BJ (cell line): ENCODE measurements around the gene CRYGN. TPM values are rescaled to one million over a fixed set of nuclear protein-coding genes. Genes with fewer than 3 reads are reported as not detected.

Experiments
- CTCF ChIA-PET: fragments of 350-600 bp; formaldehyde crosslinking; extraction: SDS; loops from one replicate; lab custom pipeline; 2021; ENCODE audit warnings: antibody characterized with exemption, inconsistent platforms; lab: Yijun Ruan, JAX
- POLR2A ChIA-PET: fragments of 300-600 bp; sonication (Branson Sonifier 250); formaldehyde crosslinking; extraction: SDS; loops from one replicate; lab custom pipeline; 2021; ENCODE audit warnings: antibody characterized with exemption; lab: Charles Lee
- DNase-seq: peaks from one replicate; pipeline ENCODE4 v3.0.0-alpha.2; 2011; ENCODE audit warnings: low read depth
- H3K27me3 ChIP-seq: 2 replicates; pipeline ENCODE4 v1.6.0; 2011; ENCODE audit warnings: low read length; ENCODE audit not compliant: control insufficient read depth, insufficient read depth
- H3K36me3 ChIP-seq: 2 replicates; pipeline ENCODE4 v1.5.1; 2011; ENCODE audit warnings: low read length; ENCODE audit not compliant: control insufficient read depth, insufficient read depth
- H3K4me3 ChIP-seq: 2 replicates; pipeline ENCODE4 v1.5.1; 2011; ENCODE audit warnings: low read depth, mild to moderate bottlenecking, control low read depth, low read length
- CTCF ChIP-seq: IDR thresholded peaks from 2 replicates; pipeline ENCODE4 v1.5.1; 2011; ENCODE audit warnings: low read depth, mild to moderate bottlenecking, control low read depth, inconsistent platforms, low read length, moderate library complexity; ENCODE audit not compliant: insufficient read depth
- polyA plus RNA-seq: library from polyadenylated mRNA; depleted of rRNA; stranded (reverse); fragments of >200 nt; gene quantifications from 2 replicates; pipeline ENCODE4 v1.2.3, GENCODE V29; 2011

CRYGN gene
- polyA plus RNA-seq, 1 experiment = 0.10 TPM

GRCh38 chr7:151454932-151455530 is 15.1 kb upstream of the CRYGN start:
- H3K36me3 ChIP-seq = no peaks in the 10 kb centered on the region
- ChIA-PET POLR2A (no interaction called here), CTCF (interaction anchor here (0.7 to 9.5 kb wide), 2 partner anchors 82 to 86 kb away, joined by 3 to 148 read pairs; no protein-coding TSS in a partner anchor)
- H3K4me3 ChIP-seq = no peak overlapping the region
- no peak for TF ChIP-seq CTCF
- no peak for DNase-seq
- peaks cover 2% of the 10 kb centered on the region; the same call in 1 of the 2 replicates for H3K27me3 ChIP-seq

DNA sequence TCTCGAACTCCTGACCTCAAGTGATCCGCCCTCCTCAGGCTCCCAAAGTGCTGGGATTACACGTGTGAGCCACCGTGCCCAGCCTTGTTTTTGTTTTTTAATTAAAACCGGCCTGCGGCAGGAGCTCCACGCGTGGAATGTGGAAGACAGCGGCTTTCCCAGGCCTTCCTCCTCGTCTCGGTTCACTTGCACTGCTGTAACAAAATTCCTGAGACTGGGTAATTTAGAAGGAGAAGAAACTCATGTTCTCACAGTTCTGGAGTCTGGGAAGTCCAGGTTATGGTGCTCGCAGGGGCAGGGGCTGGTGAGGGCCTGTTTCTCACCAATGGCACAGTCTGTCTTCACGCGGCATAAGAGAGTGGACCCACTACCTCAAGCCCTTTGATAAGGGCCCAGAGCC is 14.4 kb upstream of the CRYGN start:
- no peak for DNase-seq
- Histone ChIP-seq H3K36me3 (no peaks in the 10 kb centered on the region), H3K4me3 (no peak overlapping the region), H3K27me3 (peaks cover 2% of the 10 kb centered on the region; the same call in 1 of the 2 replicates)
- ChIA-PET CTCF (interaction anchor here (0.7 to 9.5 kb wide), 4 partner anchors 81 to 144 kb away, joined by 3 to 148 read pairs (median 4); no protein-coding TSS in a partner anchor), POLR2A (no interaction called here)
- no peak for TF ChIP-seq CTCF

DNA sequence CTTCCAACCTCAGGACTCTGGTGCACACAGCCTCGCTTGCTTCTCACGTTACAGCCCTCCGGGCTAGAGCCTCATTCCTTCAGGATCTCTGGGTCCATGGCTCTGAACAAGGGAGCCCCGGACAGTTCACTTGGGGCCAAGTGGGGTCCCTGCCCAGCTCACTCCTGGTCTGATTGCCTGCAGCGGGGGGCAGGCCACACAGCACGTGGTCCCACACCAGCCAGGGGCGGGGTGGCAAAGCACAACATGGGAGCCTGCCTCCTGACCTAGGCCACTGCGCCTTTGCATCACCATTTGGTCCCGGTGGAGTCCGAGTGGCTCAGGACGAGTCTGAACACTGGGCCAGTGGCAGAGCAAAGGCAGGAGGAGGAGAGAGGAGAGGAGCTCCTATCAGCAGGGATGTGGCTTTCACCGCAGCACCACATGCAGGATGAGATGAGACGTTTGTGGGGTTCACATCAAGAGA is 13.4 kb upstream of the CRYGN start:
- peaks cover 2% of the 10 kb centered on the region; the same call in 1 of the 2 replicates for H3K27me3 ChIP-seq
- TF ChIP-seq CTCF = no peak
- POLR2A ChIA-PET = no interaction called here
- H3K36me3 ChIP-seq = no peaks in the 10 kb centered on the region
- DNase-seq = no peak
- CTCF ChIA-PET = interaction anchor here (1.0 to 9.5 kb wide), 3 partner anchors 12 to 138 kb away, joined by 3 to 148 read pairs (median 5); no protein-coding TSS in a partner anchor
- H3K4me3 ChIP-seq = no peak overlapping the region

GRCh38 chr7:151452680-151453325 is 12.9 kb upstream of the CRYGN start:
- CTCF ChIA-PET = interaction anchor here (1.0 to 9.5 kb wide), 4 partner anchors 11 to 307 kb away, joined by 3 to 148 read pairs (median 24); no protein-coding TSS in a partner anchor

More at GRCh38 chr7:151452680-151453325, 12.9 kb upstream of the CRYGN start:
- Histone ChIP-seq H3K36me3 (no peaks in the 10 kb centered on the region), H3K27me3 (peaks cover 2% of the 10 kb centered on the region; the same call in 1 of the 2 replicates), H3K4me3 (no peak overlapping the region)
- no peak for DNase-seq
- POLR2A ChIA-PET = no interaction called here
- no peak for TF ChIP-seq CTCF
